GM23338 (cell line): Measurements from ENCODE around the gene MYH14. TPM values are rescaled to one million over a fixed set of nuclear protein-coding genes. Genes with fewer than 3 reads are reported as not detected.

Experiments
- ATAC-seq: fragments of 200-7000 bp; cut with Tn5 transposase; 3 replicates; pipeline ENCODE4 v1.9.1; 2020
- DNase-seq: peaks from one replicate; pipeline ENCODE4 v3.0.0-alpha.2; 2015; ENCODE audit warnings: low spot score
- H2AFZ ChIP-seq: fragments of 200-600 bp; sonication (generic); 2 replicates; pipeline ENCODE4 v1.8.0; 2016; ENCODE audit warnings: antibody characterized with exemption, mild to moderate bottlenecking, moderate library complexity
- H3F3A ChIP-seq: fragments of 200-600 bp; sonication (generic); replicated peaks from 2 replicates; pipeline ENCODE4 v1.8.0; 2017; ENCODE audit warnings: antibody characterized with exemption, mixed run types, low read depth
- H3K27ac ChIP-seq: fragments of 200-600 bp; sonication (generic); 2 replicates; pipeline ENCODE4 v1.6.1; 2016; ENCODE audit warnings: low read depth
- H3K27me3 ChIP-seq: fragments of 200-600 bp; sonication (generic); 2 replicates; pipeline ENCODE4 v1.8.0; 2016; ENCODE audit warnings: mild to moderate bottlenecking, mixed run types, moderate library complexity; ENCODE audit not compliant: insufficient read depth
- H3K36me3 ChIP-seq: fragments of 200-600 bp; sonication (generic); 2 replicates; pipeline ENCODE4 v1.8.0; 2016; ENCODE audit warnings: mild to moderate bottlenecking; ENCODE audit not compliant: insufficient read depth
- H3K4me1 ChIP-seq: fragments of 200-600 bp; sonication (generic); 2 replicates; pipeline ENCODE4 v1.8.0; 2016; ENCODE audit warnings: mild to moderate bottlenecking, moderate library complexity; ENCODE audit not compliant: insufficient read depth
- H3K4me2 ChIP-seq: fragments of 200-600 bp; sonication (generic); 2 replicates; pipeline ENCODE4 v1.7.1; 2017; ENCODE audit warnings: mixed run types
- H3K4me3 ChIP-seq: fragments of 200-600 bp; sonication (generic); 2 replicates; pipeline ENCODE4 v1.6.1; 2016; ENCODE audit warnings: mixed run types
- H3K79me2 ChIP-seq: fragments of 200-600 bp; sonication (generic); replicated peaks from 2 replicates; pipeline ENCODE4 v1.8.0; 2017; ENCODE audit warnings: mild to moderate bottlenecking; ENCODE audit not compliant: insufficient read depth
- H3K9me2 ChIP-seq: fragments of 200-600 bp; sonication (generic); 2 replicates; pipeline ENCODE4 v1.8.0; 2017; ENCODE audit not compliant: insufficient read depth
- H4K20me1 ChIP-seq: fragments of 200-600 bp; sonication (generic); replicated peaks from 2 replicates; pipeline ENCODE4 v1.8.0; 2017; ENCODE audit warnings: mild to moderate bottlenecking; ENCODE audit not compliant: insufficient read depth
- H3K27ac Mint-ChIP-seq: 2 replicates; pipeline ENCODE4 v1.8.0; 2020; ENCODE audit warnings: inconsistent platforms, mild to moderate bottlenecking, moderate library complexity, mixed read lengths
- H3K27me3 Mint-ChIP-seq: 3 replicates; pipeline ENCODE4 v1.8.0; 2022; ENCODE audit warnings: low read depth, mild to moderate bottlenecking, moderate library complexity, mixed read lengths, inconsistent platforms; ENCODE audit not compliant: insufficient read depth, poor library complexity
- H3K36me3 Mint-ChIP-seq: 3 replicates; pipeline ENCODE4 v1.8.0; 2021; ENCODE audit warnings: low read depth, mild to moderate bottlenecking, inconsistent platforms, moderate library complexity, mixed read lengths
- H3K4me1 Mint-ChIP-seq: 3 replicates; pipeline ENCODE4 v1.8.0; 2020; ENCODE audit warnings: mild to moderate bottlenecking, inconsistent platforms, mixed read lengths
- H3K4me3 Mint-ChIP-seq: 3 replicates; pipeline ENCODE4 v1.8.0; 2021; ENCODE audit warnings: moderate library complexity, mild to moderate bottlenecking, inconsistent platforms, mixed read lengths
- H3K9me3 Mint-ChIP-seq: 3 replicates; pipeline ENCODE4 v1.8.0; 2020; ENCODE audit warnings: moderate library complexity, mild to moderate bottlenecking, inconsistent platforms, mixed read lengths
- CREB1 ChIP-seq: fragments of 250-450 bp; sonication (Bioruptor Pico); IDR thresholded peaks from 2 replicates; pipeline ENCODE4 v1.5.0; 2020; ENCODE audit warnings: low read depth, mild to moderate bottlenecking, moderate library complexity
- CTCF ChIP-seq, 2 experiments: fragments of 200-600 bp in 1 of 2; sonication (generic) in 1 of 2; conservative IDR thresholded peaks; 2 replicates each; pipeline versions ENCODE4 v1.5.1 to v1.6.1; 2016 to 2017; ENCODE audit warnings: antibody characterized with exemption in 2 of 2, low read depth in 2 of 2, mild to moderate bottlenecking in 2 of 2, moderate library complexity in 1 of 2
- ETS1 ChIP-seq: IDR thresholded peaks from 2 replicates; pipeline ENCODE4 v1.6.1; 2016; ENCODE audit warnings: antibody characterized with exemption
- EZH2 ChIP-seq: fragments of 200-600 bp; sonication (generic); IDR thresholded peaks from one replicate; pipeline ENCODE4 v1.8.0; 2017; ENCODE audit warnings: antibody characterized with exemption, mild to moderate bottlenecking, low read depth; ENCODE audit not compliant: unreplicated experiment
- EZH2phosphoT487 ChIP-seq: fragments of 200-600 bp; sonication (generic); IDR thresholded peaks from one replicate; pipeline ENCODE4 v1.8.1; 2018; ENCODE audit warnings: antibody characterized with exemption; ENCODE audit not compliant: unreplicated experiment
- POLR2AphosphoS5 ChIP-seq: IDR thresholded peaks from 2 replicates; pipeline ENCODE4 v1.6.1; 2016; ENCODE audit warnings: antibody characterized with exemption, low read depth
- ZNF114 ChIP-seq: fragments of 250-450 bp; sonication (Bioruptor Pico); IDR thresholded peaks from 2 replicates; pipeline ENCODE4 v1.5.0; 2020; ENCODE audit warnings: mild to moderate bottlenecking, moderate library complexity
- ZNF331 ChIP-seq: fragments of 250-450 bp; sonication (Bioruptor Pico); IDR thresholded peaks from 2 replicates; pipeline ENCODE4 v1.5.0; 2020; ENCODE audit warnings: low read depth, mild to moderate bottlenecking, moderate library complexity
- polyA plus RNA-seq: library from polyadenylated mRNA; unstranded; fragments of >200 nt; fragmentation: Nextera tagmentation; extraction: Ambion mirVana; gene quantifications from 2 replicates; pipeline ENCODE4 v1.2.1, GENCODE V29; 2016
- total RNA-seq: library from RNA; depleted of rRNA; stranded (reverse); fragments of >200 nt; shearing (Covaris generic); gene quantifications from 2 replicates; pipeline ENCODE4 v1.2.3, GENCODE V29; 2014
- TF ChIP-seq, protein P1 (sequence below): fragments of 250-450 bp; sonication (Bioruptor Pico); IDR thresholded peaks from 2 replicates; pipeline ENCODE4 v1.5.0; 2020; ENCODE audit warnings: mild to moderate bottlenecking, moderate library complexity

The MYH14 gene
- total and polyA plus RNA-seq, 2 experiments from 2014 or later, result 25.5 to 27.5 TPM

DNA sequence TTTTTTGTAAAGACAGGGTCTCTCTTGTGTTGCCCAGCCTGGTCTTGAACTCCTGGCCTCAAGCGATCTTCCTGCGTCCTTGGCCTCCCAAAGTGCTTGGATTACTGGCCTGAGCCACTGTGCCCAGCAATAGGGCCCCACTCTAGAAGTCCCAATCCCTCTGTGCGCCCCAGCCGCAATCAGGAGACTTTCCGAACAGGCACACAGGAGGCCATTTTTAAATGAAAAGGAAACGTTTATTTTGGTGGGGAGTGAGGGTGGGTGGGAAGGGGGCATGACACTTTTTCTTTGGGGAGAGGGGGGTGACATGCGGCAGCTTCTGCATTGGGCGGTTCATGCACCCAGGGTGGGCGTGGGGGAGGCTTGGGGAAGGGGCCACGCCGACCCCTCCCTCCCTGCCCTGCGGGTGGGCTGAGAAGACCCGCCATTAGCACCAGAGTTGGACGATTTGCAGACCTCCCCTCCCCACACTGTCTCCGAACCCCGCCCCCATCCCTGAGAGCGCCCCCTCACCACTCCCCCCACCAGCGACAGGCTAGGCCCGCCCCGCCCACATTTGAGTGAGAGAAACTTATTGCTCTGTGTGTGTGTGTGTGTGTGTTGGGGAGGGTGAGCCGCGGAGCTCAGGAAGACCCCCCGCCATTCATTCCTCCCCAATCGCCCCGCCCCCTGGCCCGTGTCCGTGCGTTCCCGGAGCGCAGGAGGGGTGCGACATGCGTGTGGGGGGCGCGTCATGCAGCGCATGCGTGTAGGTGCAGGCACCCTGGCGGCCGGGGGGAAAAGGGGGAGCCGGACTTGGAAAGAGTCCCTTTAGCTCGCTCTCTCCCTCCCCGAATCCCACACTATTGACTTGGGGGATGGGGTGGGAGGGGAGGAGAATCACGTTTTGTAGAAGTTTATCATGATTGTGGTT, 108.6 kb downstream of the MYH14 start:
- Histone ChIP-seq H3K4me2 (peak overlapping the region; percentile 95), H3K4me3 (peak overlapping the region; percentile 79), H3F3A (peaks cover 32% of the 10 kb centered on the region), H2AFZ (peak overlapping the region; percentile 16; the same call in 1 of the 2 replicates), H3K27ac (peak overlapping the region; percentile 88), H3K27me3 (peaks cover 11% of the 10 kb centered on the region), H3K4me1 (peaks cover 12% of the 10 kb centered on the region), H3K9me2 (no peaks in the 10 kb centered on the region), H4K20me1 (no peaks in the 10 kb centered on the region), H3K79me2 (no peaks in the 10 kb centered on the region), H3K36me3 (peaks cover 6% of the 10 kb centered on the region; the same call in 1 of the 2 replicates)
- peak; percentile 96 for DNase-seq
- Mint-ChIP-seq H3K36me3 (peaks cover 30% of the 10 kb centered on the region), H3K4me3 (no peak overlapping the region), H3K4me1 (no peaks in the 10 kb centered on the region), H3K27ac (no peak overlapping the region), H3K9me3 (peaks cover 88% of the 10 kb centered on the region), H3K27me3 (peaks cover 10% of the 10 kb centered on the region)
- TF ChIP-seq POLR2AphosphoS5, result peak; percentile 71
- TF ChIP-seq EZH2phosphoT487, result no peak
- no peak for ATAC-seq

GRCh38 chr19:50312967-50313811, 109.8 kb downstream of the MYH14 start:
- DNase-seq, result peak; percentile 34
- H3K36me3 Mint-ChIP-seq, result peaks cover 31% of the 10 kb centered on the region
- H3K27me3 Mint-ChIP-seq, result peaks cover 10% of the 10 kb centered on the region
- Histone ChIP-seq H3K4me3 (peak overlapping the region; percentile 79), H4K20me1 (no peaks in the 10 kb centered on the region), H3K79me2 (no peaks in the 10 kb centered on the region), H3K9me2 (no peaks in the 10 kb centered on the region), H3K27ac (peak overlapping the region; percentile 99), H3K27me3 (peaks cover 2% of the 10 kb centered on the region), H3K4me2 (peak overlapping the region; percentile 95), H3F3A (peaks cover 32% of the 10 kb centered on the region), H2AFZ (no peak overlapping the region), H3K4me1 (peaks cover 12% of the 10 kb centered on the region), H3K36me3 (no peaks in the 10 kb centered on the region; the same call in 1 of the 2 replicates)
- H3K4me3 Mint-ChIP-seq, result no peak overlapping the region
- H3K4me1 Mint-ChIP-seq, result no peaks in the 10 kb centered on the region
- H3K9me3 Mint-ChIP-seq, result peaks cover 87% of the 10 kb centered on the region
- ATAC-seq, result no peak
- H3K27ac Mint-ChIP-seq, result no peak overlapping the region
- TF ChIP-seq, protein P1, sequence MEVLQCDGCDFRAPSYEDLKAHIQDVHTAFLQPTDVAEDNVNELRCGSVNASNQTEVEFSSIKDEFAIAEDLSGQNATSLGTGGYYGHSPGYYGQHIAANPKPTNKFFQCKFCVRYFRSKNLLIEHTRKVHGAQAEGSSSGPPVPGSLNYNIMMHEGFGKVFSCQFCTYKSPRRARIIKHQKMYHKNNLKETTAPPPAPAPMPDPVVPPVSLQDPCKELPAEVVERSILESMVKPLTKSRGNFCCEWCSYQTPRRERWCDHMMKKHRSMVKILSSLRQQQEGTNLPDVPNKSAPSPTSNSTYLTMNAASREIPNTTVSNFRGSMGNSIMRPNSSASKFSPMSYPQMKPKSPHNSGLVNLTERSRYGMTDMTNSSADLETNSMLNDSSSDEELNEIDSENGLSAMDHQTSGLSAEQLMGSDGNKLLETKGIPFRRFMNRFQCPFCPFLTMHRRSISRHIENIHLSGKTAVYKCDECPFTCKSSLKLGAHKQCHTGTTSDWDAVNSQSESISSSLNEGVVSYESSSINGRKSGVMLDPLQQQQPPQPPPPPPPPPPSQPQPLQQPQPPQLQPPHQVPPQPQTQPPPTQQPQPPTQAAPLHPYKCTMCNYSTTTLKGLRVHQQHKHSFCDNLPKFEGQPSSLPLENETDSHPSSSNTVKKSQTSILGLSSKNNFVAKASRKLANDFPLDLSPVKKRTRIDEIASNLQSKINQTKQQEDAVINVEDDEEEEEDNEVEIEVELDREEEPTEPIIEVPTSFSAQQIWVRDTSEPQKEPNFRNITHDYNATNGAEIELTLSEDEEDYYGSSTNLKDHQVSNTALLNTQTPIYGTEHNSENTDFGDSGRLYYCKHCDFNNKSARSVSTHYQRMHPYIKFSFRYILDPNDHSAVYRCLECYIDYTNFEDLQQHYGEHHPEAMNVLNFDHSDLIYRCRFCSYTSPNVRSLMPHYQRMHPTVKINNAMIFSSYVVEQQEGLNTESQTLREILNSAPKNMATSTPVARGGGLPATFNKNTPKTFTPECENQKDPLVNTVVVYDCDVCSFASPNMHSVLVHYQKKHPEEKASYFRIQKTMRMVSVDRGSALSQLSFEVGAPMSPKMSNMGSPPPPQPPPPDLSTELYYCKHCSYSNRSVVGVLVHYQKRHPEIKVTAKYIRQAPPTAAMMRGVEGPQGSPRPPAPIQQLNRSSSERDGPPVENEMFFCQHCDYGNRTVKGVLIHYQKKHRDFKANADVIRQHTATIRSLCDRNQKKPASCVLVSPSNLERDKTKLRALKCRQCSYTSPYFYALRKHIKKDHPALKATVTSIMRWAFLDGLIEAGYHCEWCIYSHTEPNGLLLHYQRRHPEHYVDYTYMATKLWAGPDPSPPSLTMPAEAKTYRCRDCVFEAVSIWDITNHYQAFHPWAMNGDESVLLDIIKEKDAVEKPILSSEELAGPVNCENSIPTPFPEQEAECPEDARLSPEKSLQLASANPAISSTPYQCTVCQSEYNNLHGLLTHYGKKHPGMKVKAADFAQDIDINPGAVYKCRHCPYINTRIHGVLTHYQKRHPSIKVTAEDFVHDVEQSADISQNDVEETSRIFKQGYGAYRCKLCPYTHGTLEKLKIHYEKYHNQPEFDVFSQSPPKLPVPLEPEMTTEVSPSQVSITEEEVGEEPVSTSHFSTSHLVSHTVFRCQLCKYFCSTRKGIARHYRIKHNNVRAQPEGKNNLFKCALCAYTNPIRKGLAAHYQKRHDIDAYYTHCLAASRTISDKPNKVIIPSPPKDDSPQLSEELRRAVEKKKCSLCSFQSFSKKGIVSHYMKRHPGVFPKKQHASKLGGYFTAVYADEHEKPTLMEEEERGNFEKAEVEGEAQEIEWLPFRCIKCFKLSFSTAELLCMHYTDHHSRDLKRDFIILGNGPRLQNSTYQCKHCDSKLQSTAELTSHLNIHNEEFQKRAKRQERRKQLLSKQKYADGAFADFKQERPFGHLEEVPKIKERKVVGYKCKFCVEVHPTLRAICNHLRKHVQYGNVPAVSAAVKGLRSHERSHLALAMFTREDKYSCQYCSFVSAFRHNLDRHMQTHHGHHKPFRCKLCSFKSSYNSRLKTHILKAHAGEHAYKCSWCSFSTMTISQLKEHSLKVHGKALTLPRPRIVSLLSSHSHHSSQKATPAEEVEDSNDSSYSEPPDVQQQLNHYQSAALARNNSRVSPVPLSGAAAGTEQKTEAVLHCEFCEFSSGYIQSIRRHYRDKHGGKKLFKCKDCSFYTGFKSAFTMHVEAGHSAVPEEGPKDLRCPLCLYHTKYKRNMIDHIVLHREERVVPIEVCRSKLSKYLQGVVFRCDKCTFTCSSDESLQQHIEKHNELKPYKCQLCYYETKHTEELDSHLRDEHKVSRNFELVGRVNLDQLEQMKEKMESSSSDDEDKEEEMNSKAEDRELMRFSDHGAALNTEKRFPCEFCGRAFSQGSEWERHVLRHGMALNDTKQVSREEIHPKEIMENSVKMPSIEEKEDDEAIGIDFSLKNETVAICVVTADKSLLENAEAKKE (CRISPR knock-in tag), result no peak
- no peak; the same call in 1 of the 2 replicates for TF ChIP-seq POLR2AphosphoS5
- no peak for TF ChIP-seq CTCF (conservative IDR thresholded peaks at IDR 0.05; ENCODE audit: low read depth in 2 of 2)
- TF ChIP-seq CREB1 (CRISPR knock-in tag), result no peak
- TF ChIP-seq EZH2, result no peak
- TF ChIP-seq EZH2phosphoT487, result no peak
- TF ChIP-seq ZNF114 (CRISPR knock-in tag), result no peak
- TF ChIP-seq ETS1, result no peak
- TF ChIP-seq ZNF331 (CRISPR knock-in tag), result no peak
